NCI-H187 treated with DMSO at 0.1 percent for 48 hours (cell line): ENCODE measurements around the gene HEPH.
"Not testable (repeated sequence)": the region's sequence is repeated elsewhere in the genome, so short reads cannot be mapped to it uniquely, and the experiment has no call there.

Experiments used
- DNase-seq: peaks from one replicate; lab custom pipeline; 2025; lab: John Stamatoyannopoulos, UW

The HEPH gene, protein sequence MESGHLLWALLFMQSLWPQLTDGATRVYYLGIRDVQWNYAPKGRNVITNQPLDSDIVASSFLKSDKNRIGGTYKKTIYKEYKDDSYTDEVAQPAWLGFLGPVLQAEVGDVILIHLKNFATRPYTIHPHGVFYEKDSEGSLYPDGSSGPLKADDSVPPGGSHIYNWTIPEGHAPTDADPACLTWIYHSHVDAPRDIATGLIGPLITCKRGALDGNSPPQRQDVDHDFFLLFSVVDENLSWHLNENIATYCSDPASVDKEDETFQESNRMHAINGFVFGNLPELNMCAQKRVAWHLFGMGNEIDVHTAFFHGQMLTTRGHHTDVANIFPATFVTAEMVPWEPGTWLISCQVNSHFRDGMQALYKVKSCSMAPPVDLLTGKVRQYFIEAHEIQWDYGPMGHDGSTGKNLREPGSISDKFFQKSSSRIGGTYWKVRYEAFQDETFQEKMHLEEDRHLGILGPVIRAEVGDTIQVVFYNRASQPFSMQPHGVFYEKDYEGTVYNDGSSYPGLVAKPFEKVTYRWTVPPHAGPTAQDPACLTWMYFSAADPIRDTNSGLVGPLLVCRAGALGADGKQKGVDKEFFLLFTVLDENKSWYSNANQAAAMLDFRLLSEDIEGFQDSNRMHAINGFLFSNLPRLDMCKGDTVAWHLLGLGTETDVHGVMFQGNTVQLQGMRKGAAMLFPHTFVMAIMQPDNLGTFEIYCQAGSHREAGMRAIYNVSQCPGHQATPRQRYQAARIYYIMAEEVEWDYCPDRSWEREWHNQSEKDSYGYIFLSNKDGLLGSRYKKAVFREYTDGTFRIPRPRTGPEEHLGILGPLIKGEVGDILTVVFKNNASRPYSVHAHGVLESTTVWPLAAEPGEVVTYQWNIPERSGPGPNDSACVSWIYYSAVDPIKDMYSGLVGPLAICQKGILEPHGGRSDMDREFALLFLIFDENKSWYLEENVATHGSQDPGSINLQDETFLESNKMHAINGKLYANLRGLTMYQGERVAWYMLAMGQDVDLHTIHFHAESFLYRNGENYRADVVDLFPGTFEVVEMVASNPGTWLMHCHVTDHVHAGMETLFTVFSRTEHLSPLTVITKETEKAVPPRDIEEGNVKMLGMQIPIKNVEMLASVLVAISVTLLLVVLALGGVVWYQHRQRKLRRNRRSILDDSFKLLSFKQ

DNA sequence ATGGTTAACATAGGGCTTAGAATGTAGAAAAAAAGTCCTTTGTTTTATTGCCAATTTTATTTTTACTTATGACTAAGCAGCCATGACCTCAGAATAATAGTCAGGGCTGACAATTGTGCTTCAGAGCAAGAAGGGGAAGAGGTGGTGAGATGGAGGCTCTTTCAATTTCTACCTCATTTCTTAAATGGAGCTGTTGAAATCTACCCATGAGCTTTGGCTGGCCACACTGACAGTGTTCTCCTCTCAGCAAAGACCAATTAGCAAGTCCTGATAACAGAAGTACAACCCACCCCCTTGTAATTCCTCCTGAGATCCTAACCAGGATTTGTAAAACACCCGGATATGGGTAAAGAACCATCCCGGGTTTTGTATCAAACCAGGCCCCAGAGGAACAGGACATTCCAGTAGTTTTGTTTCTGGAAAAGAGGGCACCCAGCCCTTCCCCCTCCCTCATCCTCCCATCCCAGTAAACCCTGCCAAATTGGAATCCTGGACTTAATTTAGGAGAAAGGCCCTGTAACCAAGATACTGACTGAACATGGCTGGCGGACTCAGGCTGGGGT lies at the start of gene HEPH:
TSS of gene HEPH (plus strand) at position 399 of the 563 bp plus-strand sequence. CDS start 6,324 bp downstream, outside the sequence.
- DNase-seq: no peak

DNA sequence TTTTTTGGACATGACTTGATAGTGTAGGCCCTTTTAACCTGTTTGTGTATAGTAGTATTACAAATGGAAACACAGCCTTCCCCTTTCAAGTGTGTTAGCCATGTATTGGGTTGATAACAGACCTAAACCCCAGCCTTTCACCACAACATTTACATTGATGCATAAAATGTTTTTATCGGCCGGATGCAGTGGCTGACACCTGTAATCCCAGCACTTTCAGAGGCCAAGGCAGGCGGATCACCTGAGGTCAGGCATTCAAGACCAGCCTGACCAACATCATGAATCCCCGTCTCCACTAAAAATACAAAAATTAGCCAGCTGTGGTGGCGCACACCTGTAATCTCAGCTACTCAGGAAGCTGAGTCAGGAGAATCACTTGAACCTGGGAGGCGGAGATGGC lies 45.3 kb upstream of the HEPH start:
- not testable (repeated sequence) for DNase-seq

DNA sequence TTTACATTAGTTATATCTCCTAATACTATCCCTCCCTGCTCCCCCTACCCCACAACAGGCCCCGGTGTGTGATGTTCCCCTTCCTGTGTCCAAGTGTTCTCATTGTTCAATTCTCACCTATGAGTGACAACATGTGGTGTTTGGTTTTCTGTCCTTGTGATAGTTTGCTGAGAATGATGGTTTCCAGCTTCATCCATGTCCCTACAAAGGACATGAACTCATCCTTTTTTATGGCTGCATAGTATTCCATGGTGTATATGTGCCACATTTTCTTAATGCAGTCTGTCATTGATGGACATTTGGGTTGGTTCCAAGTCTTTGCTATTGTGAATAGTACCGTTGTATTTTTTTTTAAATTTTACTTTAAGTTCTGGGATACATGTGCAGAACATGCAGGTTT lies 42.7 kb upstream of the HEPH start:
- DNase-seq: not testable (repeated sequence)

DNA sequence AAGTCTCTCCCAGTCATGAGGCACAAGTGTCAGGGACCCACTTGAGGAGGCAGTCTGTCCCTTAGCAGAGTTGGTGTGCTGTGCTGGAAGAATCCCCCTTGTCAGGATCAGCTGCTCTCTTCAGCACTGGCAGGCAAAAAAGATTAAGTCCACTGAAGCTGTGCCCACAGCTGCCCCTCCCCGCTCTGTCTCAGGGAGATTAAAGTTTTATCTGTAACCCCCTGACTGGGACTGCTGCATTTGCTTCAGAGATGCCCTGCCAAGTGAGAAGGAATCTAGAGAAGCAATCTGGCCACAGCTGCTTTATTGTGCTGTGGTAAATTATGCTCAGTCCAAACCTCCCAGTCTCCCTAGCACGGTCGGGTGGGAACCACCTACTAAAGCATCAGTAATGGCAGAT lies 37.4 kb upstream of the HEPH start:
- DNase-seq: no peak

DNA sequence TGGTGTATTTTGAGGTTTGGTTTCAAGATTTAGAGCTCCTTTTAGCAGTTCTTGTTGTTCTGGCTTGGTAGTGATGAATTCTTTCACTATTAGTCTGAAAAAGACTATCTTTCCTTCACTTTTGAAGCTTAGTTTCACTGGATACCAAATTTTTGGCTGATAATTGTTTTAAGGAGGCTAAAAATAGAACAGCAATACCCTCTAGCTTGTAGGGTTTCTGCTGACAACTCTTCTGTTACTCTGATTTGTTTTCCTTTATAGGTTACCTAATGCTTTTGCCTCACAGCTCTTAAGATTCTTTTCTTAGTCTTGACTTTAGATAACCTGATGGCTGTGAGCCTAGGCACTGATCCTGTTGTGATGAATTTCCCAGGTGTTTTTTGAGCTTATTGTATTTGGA lies 33.6 kb upstream of the HEPH start:
- no peak for DNase-seq

DNA sequence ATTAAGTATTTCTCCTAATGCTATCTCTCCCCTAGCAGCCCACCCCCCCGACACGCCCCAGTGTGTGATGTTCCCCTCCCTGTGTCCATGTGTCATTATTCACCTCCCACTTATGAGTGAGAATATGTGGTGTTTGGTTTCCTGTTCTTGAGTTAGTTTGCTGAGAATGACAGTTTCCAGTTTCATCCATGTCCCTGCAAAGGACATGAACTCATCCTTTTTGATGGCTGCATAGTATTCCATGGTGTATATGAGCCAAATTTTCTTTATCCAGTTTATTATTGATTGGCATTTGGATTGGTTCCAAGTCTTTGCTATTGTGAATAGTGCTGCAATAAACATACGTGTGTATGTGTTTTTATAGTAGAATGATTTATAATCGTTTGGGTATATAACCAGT lies 28.8 kb upstream of the HEPH start:
- not testable (repeated sequence) for DNase-seq

DNA sequence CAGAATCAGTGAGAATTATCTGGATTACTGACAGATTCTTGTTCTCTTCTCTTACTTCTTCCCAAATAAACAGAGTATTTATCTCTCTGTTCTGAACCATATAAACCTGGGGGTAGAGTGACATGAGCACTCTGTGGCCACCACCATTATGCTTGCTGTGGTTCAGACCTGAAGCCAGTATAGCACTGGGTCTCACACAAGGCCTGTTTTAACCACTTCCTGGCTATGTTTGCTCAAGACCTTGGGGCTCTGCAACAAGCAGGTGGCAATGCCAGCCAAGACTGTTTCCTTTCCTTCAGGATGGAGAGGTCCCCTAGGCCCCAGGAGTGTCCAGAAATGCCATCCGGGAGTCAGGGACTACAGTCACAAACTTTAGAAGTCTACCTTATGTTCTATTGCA lies 21.7 kb upstream of the HEPH start:
- DNase-seq: no peak

DNA sequence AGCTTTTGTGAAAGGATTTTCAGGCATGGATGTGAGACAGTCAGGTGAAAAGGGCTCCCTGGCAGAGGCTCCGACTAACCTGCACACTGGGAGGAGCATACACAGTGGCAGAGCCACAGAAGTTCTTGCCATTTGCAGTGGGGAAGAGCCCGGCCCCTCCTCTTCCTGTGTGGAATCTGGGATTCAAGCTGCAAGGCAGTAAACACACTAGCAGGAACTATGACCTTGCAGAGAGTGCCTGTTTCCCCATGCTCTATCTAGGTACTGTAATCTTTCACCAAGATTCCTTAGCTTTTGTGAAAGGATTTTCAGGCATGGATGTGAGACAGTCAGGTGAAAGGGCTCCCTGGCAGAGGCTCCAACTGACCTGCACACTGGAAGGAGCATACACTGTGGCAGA lies 19.8 kb upstream of the HEPH start:
- no peak for DNase-seq

DNA sequence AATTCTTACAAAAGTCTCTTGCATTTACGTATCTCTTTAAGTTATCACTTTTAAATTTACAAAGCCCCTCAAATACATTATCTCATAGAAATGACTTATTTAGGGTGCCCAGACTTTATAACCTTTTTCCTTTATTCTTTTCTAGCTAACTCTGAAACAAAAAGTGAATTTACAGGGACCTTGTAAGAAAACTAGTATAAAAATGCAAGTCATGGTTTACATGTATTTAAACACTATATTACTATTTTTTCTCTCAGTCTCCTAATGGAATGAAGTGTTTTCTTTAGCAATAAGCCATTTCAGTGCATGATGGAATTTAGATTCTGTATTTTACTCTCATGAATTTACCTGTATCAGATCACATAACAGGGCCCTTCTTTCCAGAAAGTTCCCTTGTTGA lies 14.5 kb upstream of the HEPH start:
- DNase-seq: no peak

DNA sequence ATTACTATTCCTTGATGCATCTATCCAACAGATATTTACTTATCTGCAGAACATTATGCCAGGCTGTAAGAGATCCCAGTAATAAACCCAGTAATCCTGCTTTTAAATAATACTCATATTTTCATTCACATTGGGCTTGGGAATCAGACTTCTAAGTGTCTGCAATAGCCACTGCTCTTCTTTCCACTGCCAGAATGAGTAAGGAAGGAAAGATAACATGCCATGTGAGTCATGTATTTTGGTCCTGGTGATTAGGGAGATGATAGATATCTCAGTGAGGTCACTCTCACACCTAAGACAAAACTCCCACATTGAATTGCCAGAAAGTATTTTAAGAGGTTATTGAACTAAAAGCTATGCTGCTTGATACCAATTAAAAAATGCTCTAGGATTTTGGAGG lies 13.9 kb upstream of the HEPH start:
- no peak for DNase-seq

DNA sequence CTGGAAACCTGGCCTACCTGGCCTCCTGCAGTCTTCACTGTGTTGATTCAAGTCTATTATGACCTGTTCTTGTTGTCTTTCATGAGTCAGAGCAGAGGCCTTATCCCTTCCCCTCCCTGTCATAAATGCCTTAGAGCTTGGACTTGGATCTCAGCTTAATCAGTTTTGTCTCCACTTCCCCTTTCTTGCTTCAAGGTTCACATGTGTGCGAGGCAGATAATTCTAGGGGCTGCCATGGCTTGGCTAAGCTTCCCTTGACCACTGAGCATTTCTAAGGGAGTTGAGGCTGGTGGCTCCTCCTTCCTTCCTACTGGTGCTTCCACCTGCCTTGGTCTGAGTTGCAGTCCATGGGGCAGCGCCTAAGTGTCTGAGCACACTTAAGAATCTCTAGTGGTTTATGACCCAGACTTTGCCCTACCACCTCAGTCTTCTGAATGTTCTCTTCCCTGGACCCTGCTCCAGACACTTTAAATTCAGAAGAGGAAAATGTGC lies 1.7 kb upstream of the HEPH start:
- DNase-seq: no peak

DNA sequence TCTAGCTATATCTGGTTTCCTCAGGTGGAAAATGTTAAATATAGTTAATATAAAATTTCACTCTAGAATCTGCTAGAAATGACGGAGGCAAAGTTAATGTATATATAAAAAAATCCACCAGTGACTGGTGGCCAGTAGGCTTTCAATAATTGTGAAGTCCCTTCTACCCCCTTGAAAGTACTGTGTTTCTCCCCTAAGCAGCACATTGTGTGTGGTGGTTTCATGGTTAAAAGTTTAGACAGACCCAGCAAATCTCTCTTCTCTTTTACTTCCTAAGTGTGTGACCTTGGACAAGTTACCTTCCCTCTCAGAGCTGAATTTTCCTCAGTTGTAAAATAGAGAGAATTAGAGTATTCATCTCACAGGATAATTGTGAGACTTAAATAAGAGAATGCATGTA lies 600 bp upstream of the HEPH start:
- DNase-seq: no peak

DNA sequence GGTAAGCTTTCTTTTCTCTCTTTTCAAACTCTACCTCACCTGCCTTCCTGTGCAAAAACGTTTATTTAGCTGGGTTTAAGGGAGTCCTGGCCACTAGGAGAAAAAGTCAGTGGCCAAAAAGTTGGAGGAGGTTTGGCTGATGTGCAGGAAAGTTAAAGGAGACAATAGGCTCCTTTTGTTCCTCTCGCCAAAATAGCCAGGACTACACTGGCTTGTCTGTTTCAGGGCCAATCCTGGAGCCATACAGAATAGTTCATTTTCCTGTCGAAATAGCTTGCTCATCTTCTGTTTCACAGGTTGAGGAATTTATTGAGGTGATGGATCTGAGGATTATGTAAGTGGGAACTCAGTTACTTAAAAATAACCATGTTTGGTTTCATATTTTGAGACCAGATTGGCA lies 423 bp downstream of the HEPH start:
- no peak for DNase-seq

DNA sequence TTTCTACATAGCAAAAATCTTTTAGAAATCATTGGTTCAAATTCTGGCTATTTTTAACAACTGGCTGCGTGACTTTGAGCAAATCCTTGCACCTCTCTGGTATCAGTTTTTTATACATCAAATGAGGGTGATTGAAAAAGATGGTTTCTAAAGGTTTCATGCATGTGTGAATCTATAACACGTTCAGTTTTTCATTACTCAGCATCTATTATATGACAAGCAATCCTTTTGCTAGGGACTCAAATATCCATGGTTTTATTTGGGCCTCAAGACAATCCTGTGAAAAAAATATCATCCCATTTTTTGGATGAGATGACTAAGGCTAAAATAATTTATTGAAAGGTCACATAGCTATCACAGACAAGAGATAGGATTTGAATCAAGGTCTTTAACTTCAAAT lies 884 bp downstream of the HEPH start:
- DNase-seq: no peak

DNA sequence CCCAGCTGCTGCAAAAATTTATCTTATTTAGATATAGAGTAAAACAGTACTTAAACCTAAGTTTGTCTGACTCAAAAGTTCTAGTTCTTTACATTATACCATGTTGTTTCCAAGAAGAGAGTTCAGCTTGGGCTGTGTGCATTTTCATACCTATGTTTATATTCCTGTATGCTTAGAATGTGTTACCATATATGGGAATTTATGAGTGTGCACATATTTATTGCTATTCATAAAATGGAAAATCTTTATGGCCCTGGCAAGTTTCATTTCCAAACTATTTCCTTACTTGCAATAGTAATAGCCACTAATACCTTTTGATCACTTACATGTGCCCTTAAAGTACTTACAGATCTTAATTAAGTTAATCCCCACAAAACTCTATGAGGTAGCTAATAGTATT lies 2.6 kb downstream of the HEPH start:
- no peak for DNase-seq

DNA sequence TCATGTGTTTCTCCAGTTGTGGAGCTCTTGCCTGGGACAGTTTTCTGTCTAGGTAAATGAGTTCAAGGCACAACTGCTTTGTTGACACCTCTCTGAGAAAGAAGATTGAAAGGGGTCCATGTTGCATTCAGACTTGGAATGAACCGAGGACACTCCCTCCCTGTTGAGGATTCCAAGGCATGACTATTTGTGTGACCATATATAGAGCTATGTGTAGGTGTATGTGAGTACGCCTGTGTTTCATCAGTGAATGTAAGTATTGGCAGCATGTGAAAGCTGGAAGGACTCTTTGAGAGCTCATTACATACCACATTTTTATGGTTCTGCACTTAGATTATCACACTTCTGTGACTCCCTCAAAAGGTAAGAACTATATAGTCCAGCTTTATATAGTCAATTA lies 3.4 kb downstream of the HEPH start:
- DNase-seq: no peak

DNA sequence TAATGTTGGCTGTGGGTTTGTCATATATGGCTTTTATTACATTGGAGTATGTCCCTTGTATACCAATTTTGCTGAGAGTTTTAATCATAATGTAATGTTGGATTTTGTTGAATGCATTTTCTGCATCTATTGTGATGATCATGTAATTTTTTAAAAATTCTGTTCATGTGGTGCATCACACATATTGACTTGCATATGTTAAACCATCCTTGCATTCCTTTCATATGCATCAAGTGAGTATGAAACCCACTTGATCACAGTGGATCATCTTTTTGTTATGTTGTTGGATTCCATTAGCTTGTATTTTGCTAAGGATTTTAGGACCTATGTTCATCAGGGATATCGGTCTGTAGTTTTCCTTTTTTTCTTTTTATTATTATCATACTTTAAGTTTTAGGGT lies 12.1 kb downstream of the HEPH start:
- no peak for DNase-seq

DNA sequence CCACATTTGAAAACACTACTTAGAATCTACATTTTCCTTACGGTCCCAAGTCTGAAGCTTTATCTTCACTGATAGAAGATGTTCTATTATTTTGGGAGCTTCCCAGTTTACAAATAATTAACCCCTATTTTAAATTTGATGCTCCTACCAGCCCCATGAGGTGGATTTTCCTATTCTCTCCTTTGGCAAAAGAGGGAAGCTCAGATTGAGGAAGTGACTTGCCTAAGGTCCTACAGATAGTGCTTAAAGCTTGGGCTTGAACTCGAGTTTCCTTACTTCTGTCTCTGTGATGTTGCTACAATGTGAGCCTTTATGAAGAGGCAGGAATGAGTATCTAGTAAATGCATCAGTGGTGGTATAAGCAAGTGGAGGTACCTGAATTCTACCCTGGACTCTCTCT lies 27.5 kb downstream of the HEPH start:
- DNase-seq: no peak

DNA sequence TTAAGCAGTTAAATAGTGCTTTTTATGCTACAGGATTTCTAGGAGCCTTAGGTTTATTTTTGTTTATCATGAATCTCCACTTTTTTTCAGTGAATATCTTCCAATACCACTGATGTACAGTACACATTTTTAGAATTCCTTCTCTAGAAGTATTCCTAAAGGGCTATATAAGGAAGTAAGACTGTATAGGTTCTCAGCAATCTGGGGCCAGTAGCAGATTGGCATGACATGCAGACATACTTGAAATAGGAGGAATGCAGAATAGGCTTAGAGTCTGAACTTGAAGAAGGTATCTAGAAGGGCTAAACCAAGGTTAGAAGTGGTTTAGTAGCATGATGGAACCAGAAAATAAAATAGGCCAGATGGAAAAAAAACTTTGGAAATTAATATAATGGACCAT lies 29.8 kb downstream of the HEPH start:
- DNase-seq: no peak

DNA sequence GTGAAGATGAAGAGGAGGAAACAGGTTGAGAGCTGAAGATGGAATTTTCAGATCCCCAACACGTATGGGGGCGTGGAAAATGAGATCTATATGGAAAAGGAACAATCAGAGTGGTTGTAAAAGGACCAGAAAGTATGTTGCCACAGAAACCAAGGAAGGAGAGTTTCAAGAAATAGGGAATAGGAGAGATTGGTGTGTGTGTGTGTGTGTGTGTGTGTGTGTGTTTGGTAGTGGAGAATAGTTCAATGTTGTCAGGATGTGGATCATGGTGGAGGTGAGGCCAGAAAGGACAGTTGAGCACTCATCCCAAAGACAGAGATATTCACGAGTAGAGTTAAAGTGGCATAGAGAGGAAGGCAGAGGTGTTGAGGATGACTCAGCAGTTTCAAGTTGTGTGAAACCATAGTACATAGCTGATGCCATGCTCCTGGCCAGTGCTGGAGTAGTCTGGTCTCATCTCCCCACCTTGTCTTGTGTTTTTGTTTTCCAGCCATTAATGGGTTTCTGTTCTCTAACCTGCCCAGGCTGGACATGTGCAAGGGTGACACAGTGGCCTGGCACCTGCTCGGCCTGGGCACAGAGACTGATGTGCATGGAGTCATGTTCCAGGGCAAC lies 36.1 kb downstream of the HEPH start:
- DNase-seq: no peak

DNA sequence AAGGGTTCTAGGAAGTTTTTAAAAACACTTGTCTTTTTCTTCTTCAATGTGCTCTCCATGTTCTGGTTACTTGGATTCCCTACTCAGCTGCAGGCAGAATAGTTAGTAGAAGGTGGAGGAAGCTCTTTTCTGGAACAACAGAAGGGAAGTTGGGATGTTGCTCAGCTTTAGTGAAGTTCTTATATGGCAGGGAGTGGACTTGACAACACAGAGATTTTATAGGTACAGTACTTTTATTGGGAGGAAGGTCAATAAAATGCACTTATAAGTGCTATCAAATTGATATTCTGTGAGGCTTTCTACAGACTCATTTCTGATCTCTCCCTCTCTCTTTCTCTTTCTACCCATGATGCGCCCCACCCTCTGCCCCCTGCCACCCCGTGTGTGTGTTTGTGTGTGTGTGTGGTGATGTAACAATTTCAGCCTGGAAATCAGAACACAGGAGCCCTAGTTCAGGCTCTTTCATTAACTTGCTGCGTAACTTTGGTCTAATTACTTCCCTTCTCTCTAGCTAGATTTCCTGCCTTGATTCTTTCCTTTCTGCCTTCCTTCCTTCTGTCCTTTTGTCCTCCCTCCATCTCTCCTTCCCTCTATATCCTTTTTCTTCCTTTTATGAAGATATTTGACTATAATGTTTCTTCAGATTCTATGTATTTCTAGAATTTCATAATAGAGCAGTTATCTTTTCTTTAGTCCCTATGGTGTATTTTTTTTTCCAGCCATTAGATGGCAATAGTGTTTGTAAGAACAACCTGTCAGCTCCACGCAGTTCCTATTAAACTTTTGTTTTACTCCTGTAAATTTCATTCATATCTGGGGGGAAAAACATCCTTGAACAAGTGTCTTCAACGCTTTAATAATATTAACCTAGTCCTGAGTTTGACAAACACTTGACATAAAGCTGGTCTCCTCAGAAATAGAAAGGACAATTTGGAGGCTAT lies 37.1 kb downstream of the HEPH start:
- DNase-seq: no peak
